ENCODE results near the gene MBP.

- TF ChIP-seq POLR2A (IDR thresholded peaks at IDR 0.05) (no peak), CTCF (IDR thresholded peaks at IDR 0.05 in 8 of 11, conservative IDR thresholded peaks at IDR 0.05 in 3 of 11) (no peak), POLR2AphosphoS5 (IDR thresholded peaks at IDR 0.05) (no peak)
These were observed 94.3 kb downstream of the MBP start for GRCh38 chr18:77038182-77038858.

Data from spleen (tissue), 7 donors.